ENCODE results near the gene IQCM.
"Not testable (repeated sequence)": the region's sequence is repeated elsewhere in the genome, so short reads cannot be mapped to it uniquely, and the experiment has no call there.

- not testable (repeated sequence) for TF ChIP-seq EP300 (IDR thresholded peaks at IDR 0.05); CTCF (IDR thresholded peaks at IDR 0.05); POLR2A (IDR thresholded peaks at IDR 0.05; ENCODE audit: low read length); REST (IDR thresholded peaks at IDR 0.05); RCOR1 (IDR thresholded peaks at IDR 0.05; ENCODE audit: low read depth, low read length); RFX5 (IDR thresholded peaks at IDR 0.05); HMGXB4 (CRISPR knock-in tag; IDR thresholded peaks at IDR 0.05; ENCODE audit: borderline replicate concordance); FOSL2 (IDR thresholded peaks at IDR 0.05); FOSL2 (CRISPR knock-in tag; IDR thresholded peaks at IDR 0.05)
- TF ChIP-seq, protein P1, sequence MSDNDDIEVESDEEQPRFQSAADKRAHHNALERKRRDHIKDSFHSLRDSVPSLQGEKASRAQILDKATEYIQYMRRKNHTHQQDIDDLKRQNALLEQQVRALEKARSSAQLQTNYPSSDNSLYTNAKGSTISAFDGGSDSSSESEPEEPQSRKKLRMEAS (IDR thresholded peaks at IDR 0.05) = not testable (repeated sequence)
Observed at GRCh38 chr4:149468669-149469068, 347.0 kb downstream of the IQCM start.

Measured in A549 (cell line).